H9 (cell line): ENCODE results near the gene CCDC142. TPM values are rescaled to one million over a fixed set of nuclear protein-coding genes. Genes with fewer than 3 reads are reported as not detected.

ENCODE experiments used
- DNase-seq: peaks from one replicate; pipeline ENCODE4 v3.0.0-alpha.2; 2017
- H2AFZ ChIP-seq: one replicate; pipeline ENCODE4 v1.6.1; 2013; ENCODE audit warnings: mild to moderate bottlenecking, low read length, control low read depth, moderate library complexity
- H2AK5ac ChIP-seq: 2 replicates; pipeline ENCODE4 v1.6.1; 2013; ENCODE audit warnings: low read length, control low read depth, mixed read lengths; ENCODE audit not compliant: insufficient read length
- H2BK120ac ChIP-seq: one replicate; pipeline ENCODE4 v1.6.1; 2013; ENCODE audit warnings: low read depth, mild to moderate bottlenecking, low read length, control low read depth, inconsistent platforms; ENCODE audit not compliant: poor library complexity, severe bottlenecking
- H2BK12ac ChIP-seq: 2 replicates; pipeline ENCODE4 v1.6.1; 2013; ENCODE audit warnings: low read length, control low read depth, mixed read lengths, low read depth; ENCODE audit not compliant: insufficient read length
- H2BK15ac ChIP-seq: 2 replicates; pipeline ENCODE4 v1.6.1; 2013; ENCODE audit warnings: low read depth, low read length, control low read depth
- H2BK20ac ChIP-seq: one replicate; pipeline ENCODE4 v1.6.1; 2013; ENCODE audit warnings: low read depth, mild to moderate bottlenecking, low read length, control low read depth, inconsistent platforms; ENCODE audit not compliant: poor library complexity, severe bottlenecking
- H2BK5ac ChIP-seq: 2 replicates; pipeline ENCODE4 v1.6.1; 2013; ENCODE audit warnings: low read length, control low read depth, mixed read lengths; ENCODE audit not compliant: insufficient read length
- H3K14ac ChIP-seq: 2 replicates; pipeline ENCODE4 v1.6.1; 2013; ENCODE audit warnings: low read length, control low read depth; ENCODE audit not compliant: insufficient read depth
- H3K18ac ChIP-seq: 2 replicates; pipeline ENCODE4 v1.6.1; 2013; ENCODE audit warnings: low read depth, mild to moderate bottlenecking, mixed read lengths, low read length, control low read depth; ENCODE audit not compliant: insufficient read length
- H3K23ac ChIP-seq: 2 replicates; pipeline ENCODE4 v1.6.1; 2013; ENCODE audit warnings: low read length, control low read depth, mixed read lengths, low read depth; ENCODE audit not compliant: insufficient read length
- H3K23me2 ChIP-seq: 2 replicates; pipeline ENCODE4 v1.6.1; 2013; ENCODE audit warnings: low read depth, mild to moderate bottlenecking, mixed read lengths, low read length, control low read depth; ENCODE audit not compliant: insufficient read length, poor library complexity, severe bottlenecking
- H3K27ac ChIP-seq: 2 replicates; pipeline ENCODE4 v1.5.1; 2013; ENCODE audit warnings: low read length, control low read depth, mixed read lengths, low read depth; ENCODE audit not compliant: insufficient read length
- H3K27me3 ChIP-seq: 2 replicates; pipeline ENCODE4 v1.6.1; 2013; ENCODE audit warnings: low read length, control low read depth, inconsistent platforms; ENCODE audit not compliant: insufficient read depth
- H3K4ac ChIP-seq: 2 replicates; pipeline ENCODE4 v1.6.1; 2013; ENCODE audit warnings: low read depth, mild to moderate bottlenecking, control low read depth, inconsistent platforms, low read length, moderate library complexity
- H3K4me1 ChIP-seq: 2 replicates; pipeline ENCODE4 v1.6.1; 2013; ENCODE audit warnings: low read length, control low read depth, inconsistent platforms; ENCODE audit not compliant: insufficient read depth
- H3K4me2 ChIP-seq: 2 replicates; pipeline ENCODE4 v1.6.1; 2013; ENCODE audit warnings: low read length, control low read depth, mixed read lengths; ENCODE audit not compliant: insufficient read length, insufficient read depth
- H3K56ac ChIP-seq: 2 replicates; pipeline ENCODE4 v1.6.1; 2013; ENCODE audit warnings: low read depth, mild to moderate bottlenecking, mixed read lengths, low read length, control low read depth; ENCODE audit not compliant: insufficient read length
- H3K79me1 ChIP-seq: 2 replicates; pipeline ENCODE4 v1.6.1; 2013; ENCODE audit warnings: low read depth, mild to moderate bottlenecking, moderate library complexity, low read length, control low read depth, inconsistent platforms; ENCODE audit not compliant: insufficient read depth, poor library complexity, severe bottlenecking
- H3K79me2 ChIP-seq: 2 replicates; pipeline ENCODE4 v1.6.1; 2013; ENCODE audit warnings: low read length, control low read depth, inconsistent platforms; ENCODE audit not compliant: insufficient read depth
- H3K9ac ChIP-seq: 2 replicates; pipeline ENCODE4 v1.6.1; 2013; ENCODE audit warnings: low read length, control low read depth, mixed read lengths; ENCODE audit not compliant: insufficient read length; ENCODE audit errors: extremely low read depth
- H3K9me3 ChIP-seq: one replicate; pipeline ENCODE4 v1.6.1; 2013; ENCODE audit warnings: low read depth, low read length, inconsistent platforms; ENCODE audit not compliant: control insufficient read depth
- H3T11ph ChIP-seq: one replicate; pipeline ENCODE4 v1.6.1; 2013; ENCODE audit warnings: mild to moderate bottlenecking, low read length, control low read depth, inconsistent platforms
- H4K20me1 ChIP-seq: one replicate; pipeline ENCODE4 v1.6.1; 2013; ENCODE audit not compliant: control insufficient read depth, insufficient read length, insufficient read depth
- H4K5ac ChIP-seq: 2 replicates; pipeline ENCODE4 v1.6.1; 2013; ENCODE audit warnings: low read depth, mild to moderate bottlenecking, mixed read lengths, low read length, control low read depth; ENCODE audit not compliant: insufficient read length
- H4K8ac ChIP-seq: replicated peaks from 2 replicates; pipeline ENCODE4 v1.6.1; 2013; ENCODE audit warnings: low read length, control low read depth, mixed read lengths, low read depth; ENCODE audit not compliant: insufficient read length
- H4K91ac ChIP-seq: 2 replicates; pipeline ENCODE4 v1.6.1; 2013; ENCODE audit warnings: low read depth, mild to moderate bottlenecking, moderate library complexity, mixed read lengths, low read length, control low read depth; ENCODE audit not compliant: insufficient read length
- H3K27ac Mint-ChIP-seq, 3 experiments: 2 replicates in 2 of 3; 3 replicates in 1 of 3; pipeline ENCODE4 v1.8.0; 2020 to 2021; ENCODE audit warnings: mixed read lengths in 3 of 3, mild to moderate bottlenecking in 1 of 3, moderate library complexity in 1 of 3
- H3K27me3 Mint-ChIP-seq: 2 replicates; pipeline ENCODE4 v1.8.0; 2021; ENCODE audit warnings: low read depth, mild to moderate bottlenecking, moderate library complexity, mixed read lengths
- H3K36me3 Mint-ChIP-seq, 3 experiments: 2 replicates in 2 of 3; 3 replicates in 1 of 3; pipeline ENCODE4 v1.8.0; 2020 to 2021; ENCODE audit warnings: low read depth in 3 of 3, mixed read lengths in 3 of 3; ENCODE audit not compliant: insufficient read depth in 1 of 3
- H3K4me1 Mint-ChIP-seq, 2 experiments: 2 replicates each; pipeline ENCODE4 v1.8.0; 2020; ENCODE audit warnings: mixed read lengths in 2 of 2
- H3K4me3 Mint-ChIP-seq, 2 experiments: 2 replicates in 1 of 2; 3 replicates in 1 of 2; pipeline ENCODE4 v1.8.0; 2020 to 2021; ENCODE audit warnings: mild to moderate bottlenecking in 2 of 2, mixed read lengths in 2 of 2, moderate library complexity in 1 of 2
- H3K9me3 Mint-ChIP-seq, 2 experiments: 2 replicates in 1 of 2; 3 replicates in 1 of 2; pipeline ENCODE4 v1.8.0; 2020; ENCODE audit warnings: mild to moderate bottlenecking in 2 of 2, mixed read lengths in 2 of 2, moderate library complexity in 1 of 2
- WGBS: extraction: QIAGEN DNeasy Blood & Tissue Kit; methylation state at CpG from one replicate; pipeline ENCODE4 v1.1.7; 2013; ENCODE audit warnings: missing lambda C conversion rate, low lambda C conversion rate, mixed read lengths; ENCODE audit not compliant: insufficient read length; ENCODE audit errors: extremely low coverage; 5-methylcytosine and 5-hydroxymethylcytosine counted together
- total RNA-seq: library from RNA; stranded (reverse); gene quantifications from 2 replicates; pipeline ENCODE4 v1.2.1, GENCODE V29; 2021
- TF ChIP-seq, protein P1 (sequence below): fragments of 200-600 bp; sonication (generic); conservative IDR thresholded peaks from 3 replicates; pipeline ENCODE4 v1.8.0; 2021; ENCODE audit warnings: antibody characterized with exemption, mild to moderate bottlenecking

Gene CCDC142
- total RNA-seq, 1 experiment from 2014 or later = 21.5 TPM

- Histone ChIP-seq H3K14ac (no peak overlapping the region), H3K27ac (no peak overlapping the region), H4K91ac (no peak overlapping the region), H2BK5ac (no peak overlapping the region), H3K23ac (no peak overlapping the region), H2BK12ac (no peak overlapping the region), H3K4me2 (no peak overlapping the region), H3K27me3 (no peaks in the 10 kb centered on the region), H4K8ac (no peak overlapping the region), H4K20me1 (no peaks in the 10 kb centered on the region), H2BK120ac (no peak overlapping the region), H3K56ac (no peak overlapping the region), H3K4ac (no peak overlapping the region), H3K18ac (no peak overlapping the region), H3K9ac (no peak overlapping the region), H2AK5ac (no peak overlapping the region), H2BK20ac (no peak overlapping the region), H3T11ph (no peak overlapping the region), H3K4me1 (no peaks in the 10 kb centered on the region), H3K9me3 (no peaks in the 10 kb centered on the region), H3K79me2 (0 out of 2 replicates have a peak, but pooled peaks cover 2% of the 10 kb centered on the region), H3K79me1 (no peaks in the 10 kb centered on the region), H2BK15ac (no peak overlapping the region), H4K5ac (no peak overlapping the region), H2AFZ (no peak overlapping the region), H3K23me2 (no peaks in the 10 kb centered on the region)
- no CpG with 5 or more reads among the region's 11 CpGs for WGBS
- DNase-seq = no peak
- peaks cover 0 to 4% of the 10 kb centered on the region in 2 experiments; a peak in 1 of 4 replicates for H3K4me1 Mint-ChIP-seq
- no peaks in the 10 kb centered on the region; a peak in 1 of 5 replicates for H3K9me3 Mint-ChIP-seq
- TF ChIP-seq, protein P1, sequence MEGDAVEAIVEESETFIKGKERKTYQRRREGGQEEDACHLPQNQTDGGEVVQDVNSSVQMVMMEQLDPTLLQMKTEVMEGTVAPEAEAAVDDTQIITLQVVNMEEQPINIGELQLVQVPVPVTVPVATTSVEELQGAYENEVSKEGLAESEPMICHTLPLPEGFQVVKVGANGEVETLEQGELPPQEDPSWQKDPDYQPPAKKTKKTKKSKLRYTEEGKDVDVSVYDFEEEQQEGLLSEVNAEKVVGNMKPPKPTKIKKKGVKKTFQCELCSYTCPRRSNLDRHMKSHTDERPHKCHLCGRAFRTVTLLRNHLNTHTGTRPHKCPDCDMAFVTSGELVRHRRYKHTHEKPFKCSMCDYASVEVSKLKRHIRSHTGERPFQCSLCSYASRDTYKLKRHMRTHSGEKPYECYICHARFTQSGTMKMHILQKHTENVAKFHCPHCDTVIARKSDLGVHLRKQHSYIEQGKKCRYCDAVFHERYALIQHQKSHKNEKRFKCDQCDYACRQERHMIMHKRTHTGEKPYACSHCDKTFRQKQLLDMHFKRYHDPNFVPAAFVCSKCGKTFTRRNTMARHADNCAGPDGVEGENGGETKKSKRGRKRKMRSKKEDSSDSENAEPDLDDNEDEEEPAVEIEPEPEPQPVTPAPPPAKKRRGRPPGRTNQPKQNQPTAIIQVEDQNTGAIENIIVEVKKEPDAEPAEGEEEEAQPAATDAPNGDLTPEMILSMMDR = no peak
- peaks cover 38 to 88% (median 73%) of the 10 kb centered on the region in 3 experiments for H3K36me3 Mint-ChIP-seq
- H3K27ac Mint-ChIP-seq = no peak overlapping the region; a peak in 1 of 7 replicates
- H3K4me3 Mint-ChIP-seq = no peak overlapping the region; a peak in 1 of 5 replicates
- no peaks in the 10 kb centered on the region; the same call in 1 of the 2 replicates for H3K27me3 Mint-ChIP-seq
Observed at GRCh38 chr2:74430502-74430901, 52.3 kb downstream of the CCDC142 start.
